NCI-H1436 (cell line): ENCODE measurements around the gene ILKAP.
A peak's percentile ranks its signal among the peaks of the same experiment; 100 is the strongest.

Source experiments
- DNase-seq: peaks from one replicate; lab custom pipeline; 2025; lab: John Stamatoyannopoulos, UW

Gene ILKAP

GRCh38 chr2:238237431-238238135 lies 34.1 kb upstream of the ILKAP start:
- DNase-seq, result no peak

GRCh38 chr2:238236571-238236970 lies 33.1 kb upstream of the ILKAP start:
- no peak for DNase-seq

GRCh38 chr2:238235856-238236255 lies 32.4 kb upstream of the ILKAP start:
- no peak for DNase-seq

GRCh38 chr2:238235331-238235732 lies 31.8 kb upstream of the ILKAP start:
- DNase-seq, result no peak

GRCh38 chr2:238233625-238234024 lies 30.1 kb upstream of the ILKAP start:
- no peak for DNase-seq

- DNase-seq, result no peak
Measured at GRCh38 chr2:238231809-238232208, 28.3 kb upstream of the ILKAP start.

- no peak for DNase-seq
Measured at GRCh38 chr2:238231251-238231793, 27.8 kb upstream of the ILKAP start.

GRCh38 chr2:238230699-238231098 lies 27.2 kb upstream of the ILKAP start:
- DNase-seq, result no peak

- DNase-seq, result no peak
Measured at GRCh38 chr2:238228700-238229099, 25.2 kb upstream of the ILKAP start.

- DNase-seq, result peak; percentile 27
Measured at GRCh38 chr2:238227587-238228032, 24.1 kb upstream of the ILKAP start.

GRCh38 chr2:238226698-238227586 lies 23.4 kb upstream of the ILKAP start:
- DNase-seq, result no peak

GRCh38 chr2:238225911-238226697 lies 22.6 kb upstream of the ILKAP start:
- no peak for DNase-seq

GRCh38 chr2:238225121-238225520 lies 21.6 kb upstream of the ILKAP start:
- no peak for DNase-seq

GRCh38 chr2:238224356-238225035 lies 21.0 kb upstream of the ILKAP start:
- no peak for DNase-seq

- DNase-seq, result no peak
Measured at GRCh38 chr2:238220892-238221521, 17.5 kb upstream of the ILKAP start.

- no peak for DNase-seq
Measured at GRCh38 chr2:238220274-238220891, 16.9 kb upstream of the ILKAP start.

- DNase-seq, result no peak
Measured at GRCh38 chr2:238216651-238217184, 13.2 kb upstream of the ILKAP start.

- DNase-seq, result no peak
Measured at GRCh38 chr2:238207006-238207405, 3.5 kb upstream of the ILKAP start.

- peak; percentile 63 for DNase-seq
Measured at GRCh38 chr2:238203973-238204683, 633 bp upstream of the ILKAP start.
